ENCODE measurements around the gene PPP2R5D. TPM values are rescaled to one million over a fixed set of nuclear protein-coding genes. Genes with fewer than 3 reads are reported as not detected.

PPP2R5D gene
- total RNA-seq, 2 donors from 2014 or later: 8.2 to 13.5 TPM

GRCh38 chr6:43035495-43036194 is 51.3 kb downstream of the PPP2R5D start:
- WGBS, 2 donors: 57 to 72% methylated on average over 4 of the region's 4 CpGs
- DNase-seq (no peak), ATAC-seq (peak; percentile 25)
- Histone ChIP-seq H3K4me1 (no peaks in the 10 kb centered on the region), H3K27me3 (no peaks in the 10 kb centered on the region), H3K36me3 (replicated peaks in 1 of 2; ENCODE audit: insufficient read depth in 1 of 2, low read depth in 2 of 2) (peaks cover 0 to 28% of the 10 kb centered on the region in 2 donors), H3K9me3 (no peaks in the 10 kb centered on the region), H3K4me3 (no peak overlapping the region), H3K27ac (no peak overlapping the region)
- intact Hi-C loops (cut with DNase I): no loop called here
- TF ChIP-seq POLR2A (IDR thresholded peaks at IDR 0.05) (no peak), CTCF (IDR thresholded peaks at IDR 0.05) (no peak)

- ATAC-seq: no peak
- H3K27me3 ChIP-seq: no peaks in the 10 kb centered on the region
- no peak for TF ChIP-seq POLR2A (IDR thresholded peaks at IDR 0.05)
- TF ChIP-seq CTCF (IDR thresholded peaks at IDR 0.05): no peak
- H3K4me1 ChIP-seq: no peaks in the 10 kb centered on the region
- no peak overlapping the region for H3K4me3 ChIP-seq
- 89 to 94% methylated on average over 8 to 9 of the region's 9 CpGs for WGBS, 2 donors
- intact Hi-C loops (cut with DNase I): no loop called here
- no peaks in the 10 kb centered on the region for H3K9me3 ChIP-seq
- no peak overlapping the region for H3K27ac ChIP-seq
- peaks cover 0 to 32% of the 10 kb centered on the region in 2 donors for H3K36me3 ChIP-seq (replicated peaks in 1 of 2; ENCODE audit: insufficient read depth in 1 of 2, low read depth in 2 of 2)
- no peak for DNase-seq
Observed at GRCh38 chr6:43036712-43037111, 52.3 kb downstream of the PPP2R5D start.

DNA sequence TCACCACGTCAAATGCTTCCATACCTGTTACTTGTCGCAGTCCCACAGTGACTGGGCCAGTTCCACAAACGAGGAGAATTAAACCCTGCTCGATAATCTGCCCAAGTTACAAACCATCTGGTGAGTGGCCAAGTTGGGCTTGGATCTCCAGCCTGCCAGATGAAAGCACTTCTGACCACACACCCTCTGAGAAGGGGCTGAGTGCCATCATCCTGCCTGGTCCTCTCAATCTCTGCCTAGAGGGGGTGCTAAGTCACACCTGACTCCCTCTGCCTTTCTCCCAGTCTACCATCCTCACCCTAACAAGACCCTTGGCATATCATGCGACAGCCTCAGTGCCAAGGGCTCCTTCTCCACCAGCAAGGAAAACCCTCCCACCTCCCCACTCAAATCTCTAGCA is 52.8 kb downstream of the PPP2R5D start:
- H3K27me3 ChIP-seq: no peaks in the 10 kb centered on the region
- H3K4me1 ChIP-seq: no peaks in the 10 kb centered on the region
- ATAC-seq (no peak), DNase-seq (no peak)
- WGBS, 2 donors: 89 to 100% methylated on average over 1 to 5 of the region's 5 CpGs
- H3K4me3 ChIP-seq: no peak overlapping the region
- peaks cover 0 to 34% of the 10 kb centered on the region in 2 donors for H3K36me3 ChIP-seq (replicated peaks in 1 of 2; ENCODE audit: insufficient read depth in 1 of 2, low read depth in 2 of 2)
- TF ChIP-seq POLR2A (IDR thresholded peaks at IDR 0.05) (no peak), CTCF (IDR thresholded peaks at IDR 0.05) (no peak)
- H3K9me3 ChIP-seq: no peaks in the 10 kb centered on the region
- intact Hi-C loops (cut with DNase I): no loop called here
- H3K27ac ChIP-seq: no peak overlapping the region

GRCh38 chr6:43037706-43038105 is 53.3 kb downstream of the PPP2R5D start:
- WGBS, 2 donors: 87 to 100% methylated on average over 6 to 9 of the region's 9 CpGs
- ATAC-seq: no peak
- H3K27ac ChIP-seq: no peak overlapping the region
- intact Hi-C loops (cut with DNase I): no loop called here
- H3K4me1 ChIP-seq: no peaks in the 10 kb centered on the region
- H3K9me3 ChIP-seq: no peaks in the 10 kb centered on the region
- no peak overlapping the region for H3K4me3 ChIP-seq
- H3K36me3 ChIP-seq (replicated peaks in 1 of 2; ENCODE audit: insufficient read depth in 1 of 2, low read depth in 2 of 2): peaks cover 0 to 37% of the 10 kb centered on the region in 2 donors
- H3K27me3 ChIP-seq: no peaks in the 10 kb centered on the region
- TF ChIP-seq CTCF (IDR thresholded peaks at IDR 0.05) (no peak), POLR2A (IDR thresholded peaks at IDR 0.05) (no peak)
- no peak for DNase-seq

- DNase-seq (no peak), ATAC-seq (no peak)
- Histone ChIP-seq H3K4me1 (no peaks in the 10 kb centered on the region), H3K9me3 (no peaks in the 10 kb centered on the region), H3K27me3 (no peaks in the 10 kb centered on the region), H3K36me3 (replicated peaks in 1 of 2; ENCODE audit: insufficient read depth in 1 of 2, low read depth in 2 of 2) (peaks cover 0 to 44% of the 10 kb centered on the region in 2 donors), H3K27ac (no peak overlapping the region), H3K4me3 (no peak overlapping the region)
- TF ChIP-seq CTCF (IDR thresholded peaks at IDR 0.05): no peak
- intact Hi-C loops (cut with DNase I): no loop called here
- 76 to 79% methylated on average over 8 to 9 of the region's 9 CpGs for WGBS, 2 donors
Observed at GRCh38 chr6:43038727-43039126, 54.4 kb downstream of the PPP2R5D start.

Measured in body of pancreas (tissue), 4 donors.